IPS-NIHi11 (cell line): ENCODE results near the gene C19orf85.
"Not testable (repeated sequence)": the region's sequence is repeated elsewhere in the genome, so short reads cannot be mapped to it uniquely, and the experiment has no call there.

Experiments used
- DNase-seq: peaks from one replicate; pipeline ENCODE4 v3.0.0; 2012; ENCODE audit warnings: mixed read lengths, low spot score

Gene C19orf85

DNA sequence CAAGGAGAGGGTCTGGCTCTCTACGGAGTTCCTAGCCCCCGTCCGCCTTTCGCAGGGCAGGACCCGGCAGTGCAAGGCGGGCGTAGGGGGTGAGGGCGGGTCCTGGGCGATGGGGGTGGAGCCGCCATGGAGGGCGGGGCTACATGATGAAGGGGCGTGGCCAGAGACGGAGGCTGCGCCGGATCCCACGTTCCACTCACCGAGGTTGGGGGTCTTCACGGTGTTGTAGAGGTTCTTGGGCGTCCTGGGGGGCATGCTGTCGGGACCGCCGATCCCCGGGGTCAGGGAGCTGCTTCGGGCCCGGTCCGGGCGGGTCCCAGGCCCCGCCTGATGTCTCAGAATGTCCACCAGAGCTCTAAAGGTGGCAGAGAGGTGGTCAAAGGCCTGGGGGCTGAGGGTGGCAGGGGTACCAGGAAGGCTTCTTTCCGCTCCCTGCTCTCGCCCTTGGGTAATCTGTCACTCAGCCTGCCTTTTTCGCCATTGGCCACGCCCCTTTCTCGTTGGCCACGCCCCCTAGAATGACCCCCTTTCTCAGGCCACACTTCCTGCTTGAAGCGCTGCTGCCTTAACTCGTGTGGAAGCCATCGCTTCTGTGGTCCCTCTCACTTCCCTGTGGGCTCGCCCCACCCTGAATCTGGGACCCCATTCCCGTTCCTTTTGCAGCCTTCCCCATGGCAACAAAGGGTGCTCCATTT, 24.0 kb downstream of the C19orf85 start:
- DNase-seq = peak; percentile 85

DNA sequence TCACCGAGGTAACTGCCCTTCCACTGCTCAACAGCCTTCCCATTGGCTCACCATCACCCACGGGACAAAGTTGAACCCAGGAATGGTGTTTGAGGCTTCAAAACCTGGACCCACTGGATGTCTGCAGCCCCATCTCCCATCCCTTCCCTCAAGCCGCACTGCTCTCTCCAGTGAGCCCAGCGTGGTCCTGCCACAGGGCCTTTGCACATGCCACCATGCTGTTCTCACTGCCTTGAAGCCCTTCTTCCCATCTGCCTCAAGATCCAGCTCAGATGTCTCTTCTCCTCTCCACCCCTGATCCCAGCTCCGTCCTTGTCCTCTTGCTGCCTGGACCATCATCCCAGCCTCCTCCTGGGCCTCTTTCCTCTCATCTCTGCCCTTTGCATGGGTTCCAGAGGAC, 25.5 kb downstream of the C19orf85 start:
- DNase-seq = no peak

DNA sequence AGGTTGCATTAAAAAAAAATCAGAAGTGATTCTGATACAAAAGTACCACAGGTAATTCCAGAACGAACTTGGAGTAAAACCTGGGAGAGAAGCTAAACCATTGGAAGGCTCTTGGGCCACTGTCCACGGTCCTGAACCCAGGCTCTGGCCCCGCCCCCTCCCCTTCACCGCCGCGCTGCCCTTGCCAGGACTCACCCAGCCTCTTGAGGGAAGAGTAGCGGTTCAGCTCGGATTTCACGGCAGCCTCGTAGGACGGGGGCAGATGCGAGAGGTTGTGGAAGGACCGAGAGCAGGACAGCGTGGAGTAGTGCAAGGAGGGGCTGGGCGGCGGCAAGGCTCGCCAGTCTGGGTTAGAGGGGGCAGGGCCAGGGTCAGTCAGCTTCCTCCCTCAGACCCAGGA, 27.1 kb downstream of the C19orf85 start:
- peak; percentile 90 for DNase-seq

DNA sequence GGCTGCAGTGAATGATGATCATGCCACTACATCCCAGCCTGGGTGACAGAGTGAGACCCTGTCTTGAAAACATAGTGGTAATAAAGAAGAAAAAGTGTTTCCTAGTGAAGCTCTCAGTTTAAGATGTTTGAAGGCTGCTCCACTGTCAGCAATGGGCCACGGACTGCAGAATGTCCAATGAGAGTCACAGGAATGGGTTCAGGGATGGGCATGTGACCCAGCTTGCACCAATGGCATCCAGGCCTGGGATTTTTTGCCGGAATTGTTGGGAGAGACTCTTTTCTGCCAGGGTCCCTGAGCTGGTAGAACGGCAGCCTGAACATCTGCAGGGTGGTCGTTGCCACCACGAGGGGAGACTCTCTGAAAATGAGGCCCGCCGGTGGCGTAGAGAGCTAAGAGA, 27.7 kb downstream of the C19orf85 start:
- no peak for DNase-seq

DNA sequence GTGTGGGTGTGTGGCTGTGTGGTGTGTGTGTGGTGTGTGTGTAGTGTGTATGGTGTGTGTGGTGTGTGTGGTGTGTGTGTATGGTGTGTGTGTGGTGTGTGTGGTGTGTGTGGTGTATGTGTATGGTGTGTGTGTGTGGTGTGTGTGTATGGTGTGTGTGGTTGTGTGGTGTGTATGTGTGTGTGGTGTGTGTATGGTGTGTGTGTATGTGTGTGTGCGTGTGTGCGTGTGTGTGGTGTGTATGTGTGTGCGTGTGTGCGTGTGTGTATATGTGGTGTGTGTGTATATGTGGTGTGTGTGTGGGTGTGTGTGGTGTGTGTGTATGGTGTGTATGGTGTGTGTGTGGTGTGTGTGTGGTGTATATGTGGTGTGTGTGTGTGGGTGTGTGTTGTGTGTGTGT, 29.5 kb downstream of the C19orf85 start:
- no peak for DNase-seq

DNA sequence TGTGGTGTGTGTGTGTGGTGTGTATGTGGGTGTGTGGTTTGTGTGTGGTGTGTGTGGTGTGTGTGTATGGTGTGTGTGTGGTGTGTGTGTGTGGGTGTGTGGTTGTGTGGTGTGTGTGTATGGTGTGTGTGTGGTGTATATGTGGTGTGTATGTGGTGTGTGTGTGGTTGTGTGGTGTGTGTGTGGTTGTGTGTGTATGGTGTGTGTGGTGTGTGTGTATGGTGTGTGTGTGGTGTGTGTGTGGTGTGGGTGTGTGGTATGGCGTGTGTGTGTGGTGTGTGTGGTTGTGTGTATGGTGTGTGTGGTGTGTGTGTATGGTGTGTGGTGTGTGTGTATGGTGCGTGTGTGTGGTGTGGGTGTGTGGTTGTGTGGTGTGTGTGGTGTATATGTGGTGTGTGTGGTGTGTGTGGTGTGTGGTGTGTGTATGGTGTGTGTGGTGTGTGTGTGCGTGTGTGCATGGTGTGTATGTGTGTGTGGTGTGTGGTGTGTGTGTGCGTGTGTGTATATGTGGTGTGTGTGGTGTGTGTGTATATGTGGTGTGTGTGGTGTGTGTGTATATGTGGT, 30.1 kb downstream of the C19orf85 start:
- no peak for DNase-seq

DNA sequence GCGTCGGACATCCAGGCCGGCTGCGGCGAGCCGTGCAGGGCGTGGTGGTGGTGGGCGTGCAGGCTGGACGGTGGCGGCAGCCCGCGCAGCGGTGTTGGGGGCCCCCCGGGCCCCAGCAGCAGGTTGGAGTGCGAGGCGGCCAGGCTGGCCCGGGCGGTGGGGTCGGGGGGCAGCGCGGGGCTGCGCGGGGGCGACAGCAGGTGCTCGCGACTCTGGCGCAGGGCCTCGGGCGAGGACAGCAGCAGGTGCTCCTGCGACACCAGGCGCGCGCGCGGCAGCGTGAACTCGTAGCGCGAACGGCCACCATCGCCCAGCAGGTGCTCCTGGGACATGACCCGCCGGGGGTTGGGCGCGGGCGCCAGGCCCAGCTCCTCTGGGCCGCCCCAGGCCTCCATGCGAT, 31.3 kb downstream of the C19orf85 start:
- peak; percentile 35 for DNase-seq

DNA sequence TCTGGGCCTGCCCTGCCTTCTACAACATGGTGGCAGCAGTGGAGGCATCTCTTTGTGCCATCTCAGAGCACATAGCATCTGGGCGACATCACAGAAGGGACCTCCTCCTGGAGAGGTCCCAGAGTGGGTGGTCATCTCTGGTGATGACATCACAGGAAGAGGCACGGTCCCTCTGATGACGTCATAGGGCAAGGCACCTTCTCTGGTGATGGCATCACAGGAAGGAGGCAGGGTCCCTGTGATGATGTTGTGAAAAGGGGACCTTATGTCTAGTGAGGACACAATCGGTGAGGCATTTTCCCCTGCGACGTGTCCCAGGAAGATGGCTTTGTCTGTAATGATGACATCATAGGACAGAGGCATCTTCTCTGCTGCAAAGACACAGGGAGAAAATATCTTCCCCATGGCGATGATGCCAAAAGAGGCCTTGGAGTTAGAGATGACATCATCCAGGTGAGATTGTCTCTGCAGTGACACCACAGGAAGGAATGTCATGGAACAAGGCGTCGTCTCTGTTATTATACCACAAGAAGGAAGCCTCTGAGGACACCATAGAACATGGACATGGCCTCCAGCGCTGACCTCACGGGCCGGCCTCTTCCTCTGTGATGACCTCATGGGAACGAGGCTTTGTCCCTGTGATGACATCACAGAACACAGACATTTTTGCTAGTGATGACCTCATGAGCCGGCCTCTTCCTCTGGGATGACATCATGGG, 32.2 kb downstream of the C19orf85 start:
- no peak for DNase-seq

DNA sequence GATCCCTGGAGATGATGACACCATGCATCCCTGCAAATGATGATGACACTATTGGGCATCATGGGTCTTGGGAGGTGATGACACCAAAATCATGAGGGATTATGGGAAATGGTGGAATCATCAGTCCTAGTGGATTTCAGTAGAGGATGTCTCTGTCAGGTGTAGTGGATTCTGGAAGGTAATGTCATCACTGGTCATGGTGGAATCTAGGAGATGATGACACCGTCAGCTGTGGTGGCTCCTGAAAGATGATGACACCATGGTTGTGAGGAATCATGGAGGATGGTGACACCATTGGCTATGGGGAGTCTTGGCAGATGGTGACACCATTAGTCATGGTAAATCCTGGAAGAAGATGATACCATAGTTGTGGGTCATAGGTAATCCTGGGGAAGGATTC, 33.4 kb downstream of the C19orf85 start:
- DNase-seq = no peak

DNA sequence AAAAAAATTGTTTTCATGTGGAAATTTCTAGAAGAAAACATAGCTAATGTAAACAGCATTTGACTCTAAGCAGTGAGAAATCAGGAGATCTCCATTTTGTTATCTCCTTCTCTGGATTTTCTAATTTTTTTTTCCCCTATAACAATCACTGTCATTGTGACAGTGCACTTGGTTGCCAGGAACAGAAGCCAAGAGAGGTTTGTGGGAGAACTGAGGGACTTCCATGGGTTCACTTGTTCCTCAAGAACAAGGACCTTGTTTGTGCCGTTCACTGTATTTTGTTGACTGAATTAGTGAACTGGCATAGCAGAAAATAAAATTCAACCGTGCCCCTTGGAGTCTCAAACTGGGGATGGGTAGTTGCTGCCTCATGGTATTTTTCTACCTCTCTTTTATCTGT, 38.5 kb downstream of the C19orf85 start:
- DNase-seq = no peak

DNA sequence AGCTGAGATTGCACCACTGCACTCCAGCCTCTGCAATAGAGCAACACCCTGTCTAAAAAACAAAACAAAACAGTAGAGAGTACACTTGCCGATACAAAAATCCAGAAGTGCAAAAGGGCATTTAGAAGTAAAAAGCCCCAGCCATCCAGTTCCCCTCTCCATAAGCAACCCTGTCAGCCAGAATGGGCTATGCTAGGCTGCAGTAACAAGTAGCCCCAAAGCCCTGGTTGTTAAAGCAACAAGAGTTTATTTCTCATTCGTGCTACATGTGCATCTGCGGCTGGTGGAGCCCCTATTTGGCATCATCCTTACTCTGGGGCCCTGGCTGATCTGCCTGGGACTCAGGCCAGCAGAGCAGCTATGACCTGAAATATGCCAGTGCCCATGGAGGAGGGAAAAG, 40.0 kb downstream of the C19orf85 start:
- no peak for DNase-seq

DNA sequence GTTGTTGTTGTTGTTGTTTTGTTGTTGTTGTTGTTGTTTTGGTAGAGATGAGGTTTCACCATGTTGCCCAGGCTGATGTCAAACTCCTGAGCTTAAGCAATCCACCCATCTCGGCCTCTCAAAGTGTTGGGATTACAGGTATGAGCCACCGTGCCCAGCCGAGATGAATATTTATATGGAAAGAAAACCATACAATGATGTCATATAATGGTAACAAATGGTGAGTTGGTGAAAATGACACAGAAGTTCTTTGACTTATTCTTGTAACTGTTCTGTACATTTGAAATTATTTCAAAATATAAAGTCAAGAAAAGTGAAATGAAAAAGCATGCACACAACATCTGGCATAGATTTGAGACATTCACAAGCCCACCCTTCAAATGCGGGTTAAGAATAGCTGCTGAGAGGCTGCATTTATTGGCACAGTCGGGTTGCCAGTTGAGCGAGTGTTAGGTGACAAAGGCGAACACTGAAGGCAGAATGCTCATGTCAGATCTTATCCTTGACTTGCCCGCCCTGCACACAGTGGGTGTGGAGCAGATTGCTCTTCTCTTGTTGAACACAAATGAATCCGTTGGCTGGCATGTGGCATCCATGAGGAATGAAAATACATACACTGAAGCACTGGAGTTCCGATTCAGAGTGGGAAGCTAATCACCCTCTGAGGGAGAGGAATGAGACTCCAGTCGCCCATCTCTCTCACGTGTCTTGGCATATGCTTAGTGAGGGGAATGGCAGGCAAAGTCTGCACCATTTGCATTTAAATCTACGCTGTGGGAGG, 41.1 kb downstream of the C19orf85 start:
- no peak for DNase-seq

DNA sequence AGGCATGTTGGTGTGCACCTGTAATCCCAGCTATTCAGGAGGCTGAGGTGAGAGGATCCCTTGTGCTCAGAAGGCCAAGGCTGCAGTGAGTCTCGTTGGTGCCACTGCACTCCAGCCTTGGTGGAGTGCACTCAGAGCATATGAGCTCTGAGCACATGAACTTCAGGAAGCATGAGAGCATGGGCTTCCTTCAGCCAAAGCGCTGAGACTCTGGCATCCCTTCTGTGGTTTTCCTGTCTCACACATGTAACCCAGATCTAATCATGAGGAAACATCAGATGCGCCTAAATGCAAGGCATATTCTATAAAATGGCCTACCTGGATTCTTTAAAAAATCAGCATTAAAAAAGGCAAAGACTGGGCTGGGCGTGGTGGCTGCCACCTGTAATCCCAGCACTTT, 43.3 kb downstream of the C19orf85 start:
- DNase-seq = not testable (repeated sequence)

DNA sequence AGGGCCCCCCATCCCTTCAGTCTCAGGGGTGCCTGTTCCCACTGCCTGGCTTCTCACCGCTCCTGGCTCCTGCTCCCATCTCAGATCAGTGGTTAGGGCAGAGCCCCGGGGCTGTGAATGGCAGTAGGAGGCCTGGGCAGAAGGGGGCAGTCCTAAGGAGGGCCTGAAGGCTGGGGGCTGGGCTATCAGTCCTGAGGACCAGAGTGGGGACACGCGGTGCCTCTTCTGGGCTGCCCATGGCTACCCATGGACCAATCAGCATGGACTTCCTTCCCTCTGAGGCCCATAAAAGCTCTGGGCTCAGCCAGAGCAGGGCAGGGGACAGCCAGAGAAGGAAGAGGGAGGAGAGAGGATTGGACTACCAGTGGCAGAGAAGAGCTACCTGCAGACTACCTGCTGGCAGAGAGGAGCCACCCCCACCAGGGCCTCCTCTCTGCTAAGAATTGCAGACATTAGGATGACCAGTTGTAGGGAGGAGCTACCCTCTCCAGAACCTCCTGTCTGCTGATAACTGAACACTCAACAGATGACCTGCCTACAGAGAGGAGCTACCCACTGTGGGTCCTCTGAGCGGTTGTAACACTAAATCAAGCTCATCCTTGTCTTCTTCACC, 44.8 kb downstream of the C19orf85 start:
- DNase-seq = no peak

DNA sequence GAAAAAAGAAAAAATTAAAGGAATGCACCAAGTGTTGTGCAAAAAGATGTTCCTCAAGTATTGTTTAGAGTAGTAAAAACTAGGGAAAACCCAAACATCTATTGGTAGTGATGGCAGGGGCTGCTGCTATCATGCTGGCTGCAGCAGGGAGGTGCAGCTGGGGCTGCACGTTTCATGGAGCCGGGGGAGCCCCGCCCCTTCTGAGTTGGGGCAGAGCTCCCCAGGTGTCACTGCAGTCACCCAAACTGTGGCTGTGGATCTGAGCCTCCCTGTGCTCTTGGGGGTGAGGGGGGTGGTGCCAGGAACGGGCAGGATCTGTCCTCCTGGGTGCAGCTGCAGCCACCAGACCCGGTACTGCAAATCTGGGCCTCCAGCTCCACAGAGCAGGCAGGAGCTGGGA, 45.4 kb downstream of the C19orf85 start:
- no peak for DNase-seq

DNA sequence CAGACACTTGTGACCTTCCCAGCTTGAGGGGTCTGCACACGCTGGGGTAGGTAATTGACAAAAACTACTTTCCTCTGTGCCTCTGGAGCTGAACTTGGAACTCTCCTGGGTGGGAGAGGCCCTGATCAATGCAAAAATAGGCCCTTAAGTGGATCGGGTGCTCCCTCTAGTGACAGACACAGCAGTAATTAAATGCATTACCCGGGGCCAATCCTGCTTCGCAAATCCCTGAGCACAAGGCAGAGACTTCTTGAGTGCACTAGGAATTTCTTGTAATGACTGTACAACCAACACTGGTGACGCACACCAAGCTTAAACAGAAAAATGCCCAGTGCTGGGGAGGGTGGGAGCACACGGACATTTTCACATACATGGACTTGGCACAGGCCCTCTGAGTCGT, 46.4 kb downstream of the C19orf85 start:
- DNase-seq = peak; percentile 83
